H1 (cell line): Measurements from ENCODE around the gene CST4. TPM values are rescaled to one million over a fixed set of nuclear protein-coding genes. Genes with fewer than 3 reads are reported as not detected.
A peak's percentile ranks its signal among the peaks of the same experiment; 100 is the strongest.
"Not testable (repeated sequence)": the region's sequence is repeated elsewhere in the genome, so short reads cannot be mapped to it uniquely, and the experiment has no call there.

Experiments
- CTCF ChIA-PET: fragments of 300-600 bp; sonication (Branson Sonifier 250); formaldehyde crosslinking; loops from one replicate; lab custom pipeline; 2021; ENCODE audit not compliant: partially characterized antibody; lab: Charles Lee
- POLR2A ChIA-PET: fragments of 300-600 bp; sonication (Branson Sonifier 250); formaldehyde crosslinking; loops from one replicate; lab custom pipeline; 2021; ENCODE audit warnings: inconsistent platforms; ENCODE audit not compliant: partially characterized antibody; lab: Charles Lee
- DNase-seq, 2 experiments: peaks; one replicate each; pipeline versions ENCODE4 v3.0.0 to v3.0.0-alpha.2; 2010 to 2022; ENCODE audit warnings: low spot score in 2 of 2, low read depth in 1 of 2, mixed read lengths in 1 of 2
- FAIRE-seq: peaks from 2 replicates; lab custom pipeline; 2011; peaks lifted over from hg19 to GRCh38; lab: Jason Lieb, UNC
- H2AFZ ChIP-seq: 2 replicates; pipeline ENCODE4 v1.8.1; 2012; ENCODE audit warnings: low read length, inconsistent platforms
- H2AK5ac ChIP-seq: 2 replicates; pipeline ENCODE4 v1.6.1; 2013; ENCODE audit warnings: low read depth, low read length
- H2BK120ac ChIP-seq: replicated peaks from 2 replicates; pipeline ENCODE3; 2013; ENCODE audit warnings: low read depth, low read length, inconsistent platforms
- H2BK12ac ChIP-seq: 2 replicates; pipeline ENCODE4 v1.6.1; 2013; ENCODE audit warnings: low read depth, low read length
- H2BK15ac ChIP-seq: 2 replicates; pipeline ENCODE4 v1.6.1; 2013; ENCODE audit warnings: low read length
- H2BK20ac ChIP-seq: 2 replicates; pipeline ENCODE4 v1.6.1; 2013; ENCODE audit warnings: low read length
- H2BK5ac ChIP-seq: 2 replicates; pipeline ENCODE4 v1.6.1; 2013; ENCODE audit warnings: low read depth, low read length
- H3K14ac ChIP-seq: 2 replicates; pipeline ENCODE4 v1.6.1; 2013; ENCODE audit warnings: inconsistent platforms; ENCODE audit not compliant: insufficient read length
- H3K18ac ChIP-seq: 2 replicates; pipeline ENCODE4 v1.6.1; 2013; ENCODE audit warnings: low read length; ENCODE audit errors: extremely low read depth
- H3K23ac ChIP-seq: 2 replicates; pipeline ENCODE4 v1.6.1; 2013; ENCODE audit warnings: inconsistent platforms; ENCODE audit not compliant: insufficient read length
- H3K23me2 ChIP-seq: 2 replicates; pipeline ENCODE4 v1.6.1; 2013; ENCODE audit warnings: low read depth, low read length
- H3K27ac ChIP-seq: 2 replicates; pipeline ENCODE4 v1.6.1; 2011; ENCODE audit warnings: low read depth, low read length, inconsistent platforms
- H3K27me3 ChIP-seq, 4 experiments: replicated peaks in 1 of 4; 1 replicate in 1 of 4; 2 replicates in 3 of 4; pipeline versions ENCODE4 v1.6.1 to v1.8.1; 2011 to 2013; ENCODE audit warnings: low read length in 3 of 4, mild to moderate bottlenecking in 3 of 4, inconsistent platforms in 2 of 4, mixed read lengths in 2 of 4, moderate library complexity in 1 of 4; ENCODE audit not compliant: control insufficient read depth in 3 of 4, insufficient read depth in 3 of 4; ENCODE audit errors: extremely low read depth in 1 of 4
- H3K36me3 ChIP-seq, 4 experiments: 2 replicates each; pipeline versions ENCODE4 v1.6.1 to v1.8.1; 2011 to 2013; ENCODE audit warnings: mild to moderate bottlenecking in 4 of 4, low read length in 3 of 4, moderate library complexity in 2 of 4, control low read depth in 1 of 4, inconsistent platforms in 1 of 4; ENCODE audit not compliant: insufficient read depth in 4 of 4, control insufficient read depth in 2 of 4
- H3K4ac ChIP-seq: replicated peaks from 2 replicates; pipeline ENCODE3; 2013; ENCODE audit warnings: low read length, low read depth, mixed read lengths, inconsistent platforms; ENCODE audit not compliant: insufficient read length
- H3K4me1 ChIP-seq, 4 experiments: replicated peaks in 1 of 4; 1 replicate in 1 of 4; 2 replicates in 3 of 4; pipeline versions ENCODE4 v1.6.1 to v1.8.1; 2011 to 2013; ENCODE audit warnings: low read length in 3 of 4, inconsistent platforms in 2 of 4, mixed read lengths in 1 of 4; ENCODE audit not compliant: insufficient read depth in 4 of 4, control insufficient read depth in 3 of 4
- H3K4me2 ChIP-seq, 2 experiments: 2 replicates each; pipeline versions ENCODE4 v1.6.1 to v1.8.1; 2011 to 2013; ENCODE audit warnings: low read depth in 2 of 2, low read length in 2 of 2, control low read depth in 1 of 2, inconsistent platforms in 1 of 2, mild to moderate bottlenecking in 1 of 2; ENCODE audit not compliant: insufficient read depth in 1 of 2
- H3K4me3 ChIP-seq, 4 experiments: fragments of 200-600, 300-600 bp in 1 of 4; sonication (generic), shearing (Covaris generic), sonication (Bioruptor Twin) in 1 of 4; 2 replicates each; pipeline versions ENCODE4 v1.5.1 to v1.8.1; 2011 to 2016; ENCODE audit warnings: low read length in 4 of 4, low read depth in 3 of 4, control low read depth in 2 of 4, inconsistent platforms in 2 of 4, mild to moderate bottlenecking in 2 of 4, mixed read lengths in 1 of 4, moderate library complexity in 1 of 4; ENCODE audit not compliant: insufficient read depth in 2 of 4; ENCODE audit errors: extremely low read depth in 1 of 4
- H3K56ac ChIP-seq: replicated peaks from 2 replicates; pipeline ENCODE3; 2013; ENCODE audit warnings: low read depth, mild to moderate bottlenecking, mixed read lengths, low read length, inconsistent platforms; ENCODE audit not compliant: insufficient read length
- H3K79me1 ChIP-seq: 2 replicates; pipeline ENCODE4 v1.6.1; 2013; ENCODE audit warnings: low read depth, low read length, control low read depth
- H3K79me2 ChIP-seq, 2 experiments: 2 replicates each; pipeline versions ENCODE4 v1.6.1 to v1.8.1; 2012 to 2013; ENCODE audit warnings: low read length in 2 of 2, mild to moderate bottlenecking in 2 of 2, inconsistent platforms in 1 of 2; ENCODE audit not compliant: insufficient read depth in 2 of 2, control insufficient read depth in 1 of 2
- H3K9ac ChIP-seq, 4 experiments: replicated peaks in 1 of 4; 1 replicate in 1 of 4; 2 replicates in 3 of 4; pipeline versions ENCODE4 v1.6.1 to v1.8.1; 2011 to 2013; ENCODE audit warnings: low read depth in 3 of 4, low read length in 3 of 4, control low read depth in 2 of 4, mild to moderate bottlenecking in 2 of 4, moderate library complexity in 2 of 4, inconsistent platforms in 1 of 4; ENCODE audit errors: extremely low read depth in 1 of 4
- H3K9me3 ChIP-seq, 2 experiments: 2 replicates each; pipeline versions ENCODE4 v1.6.1 to v1.8.1; 2012 to 2013; ENCODE audit warnings: mild to moderate bottlenecking in 2 of 2, moderate library complexity in 2 of 2, control low read depth in 1 of 2, inconsistent platforms in 1 of 2, low read depth in 1 of 2, low read length in 1 of 2, mixed read lengths in 1 of 2; ENCODE audit not compliant: insufficient read depth in 2 of 2
- H4K20me1 ChIP-seq, 2 experiments: replicated peaks in 1 of 2; 2 replicates each; pipeline versions ENCODE3 to v1.8.1; 2011 to 2013; ENCODE audit warnings: inconsistent platforms in 2 of 2, low read length in 2 of 2, mild to moderate bottlenecking in 1 of 2; ENCODE audit not compliant: insufficient read depth in 2 of 2, control insufficient read depth in 1 of 2
- H4K5ac ChIP-seq: 2 replicates; pipeline ENCODE4 v1.6.1; 2013; ENCODE audit warnings: low read length, low read depth, mixed read lengths, inconsistent platforms; ENCODE audit not compliant: insufficient read length
- H4K8ac ChIP-seq: 2 replicates; pipeline ENCODE4 v1.8.0; 2013; ENCODE audit warnings: mild to moderate bottlenecking, moderate library complexity, low read length, inconsistent platforms; ENCODE audit not compliant: insufficient read depth; ENCODE audit errors: extremely low read depth
- H4K91ac ChIP-seq: replicated peaks from 2 replicates; pipeline ENCODE3; 2013; ENCODE audit warnings: low read length, mixed read lengths, inconsistent platforms; ENCODE audit not compliant: insufficient read length
- WGBS, 2 experiments: shearing (Covaris generic) in 1 of 2; methylation state at CpG; one replicate each; pipeline versions ENCODE4 v1.1.6 to v1.1.7; 2013 to 2015; ENCODE audit warnings: low lambda C conversion rate in 2 of 2, mixed read lengths in 2 of 2, inconsistent platforms in 1 of 2, low coverage in 1 of 2, missing lambda C conversion rate in 1 of 2; ENCODE audit not compliant: insufficient replicate concordance in 2 of 2, insufficient coverage in 1 of 2, insufficient read length in 1 of 2; ENCODE audit errors: extremely low coverage in 1 of 2, missing lambda C conversion rate in 1 of 2; 5-methylcytosine and 5-hydroxymethylcytosine counted together
- long read RNA-seq, 2 experiments: library from RNA in 1 of 2; library from capped mRNA in 1 of 2; stranded (forward); transcript quantifications; one replicate each; pipeline ENCODE4 v2.0.0, GENCODE V29; 2021; ENCODE audit warnings: inconsistent platforms in 1 of 2
- polyA minus RNA-seq, 3 experiments: library from RNA; depleted of rRNA, polyadenylated mRNA; stranded (reverse); fragments of >200 nt; gene quantifications; 1 replicate in 2 of 3; 2 replicates in 1 of 3; pipeline ENCODE4 v1.2.3, GENCODE V29; 2011
- polyA plus RNA-seq, 7 experiments: library from polyadenylated mRNA; depleted of rRNA in 3 of 7; stranded (reverse) in 5 of 7; unstranded in 2 of 7; fragments of >200 nt in 5 of 7; fragments of 200-250 nt in 2 of 7; gene quantifications; 1 replicate in 5 of 7; 2 replicates in 1 of 7; 4 replicates in 1 of 7; pipeline versions ENCODE4 v1.2.1 to v1.2.3, GENCODE V29; 2011 to 2013; ENCODE audit warnings: missing spikeins in 2 of 7, mixed read lengths in 2 of 7
- total RNA-seq: library from RNA; stranded (reverse); fragmentation: NEBNext Ultra II Directional; extraction: Animal tissue kit (Norgen Biotek cat#: 25700); gene quantifications from 2 replicates; pipeline ENCODE4 v1.2.1, GENCODE V29; 2021

Gene CST4
- not detected in 2 replicates for total RNA-seq
- not detected in 2 replicates for polyA plus RNA-seq (2011; rRNA removed)
- 0.12 TPM for polyA plus RNA-seq (2011; cell fraction: cytosol; rRNA removed)
- not detected for polyA plus RNA-seq (2011; cell fraction: nucleus; rRNA removed)
- 1.0 TPM in 1 of 4 replicates, not detected in the others for polyA plus RNA-seq (2012, experiment 1 of 2)
- polyA plus RNA-seq (2012, experiment 2 of 2) = 0.59 TPM
- polyA plus RNA-seq (2013, experiment 1 of 2) = not detected
- polyA plus RNA-seq (2013, experiment 2 of 2) = 0.18 TPM
- not detected in 2 replicates for polyA minus RNA-seq (2011; rRNA and poly(A)+ RNA removed)
- polyA minus RNA-seq (2011; cell fraction: cytosol; rRNA and poly(A)+ RNA removed) = not detected
- not detected for polyA minus RNA-seq (2011; cell fraction: nucleus; rRNA and poly(A)+ RNA removed)
- long read RNA-seq, experiment 1 = 0 reads
- long read RNA-seq, experiment 2 = 0 reads

DNA sequence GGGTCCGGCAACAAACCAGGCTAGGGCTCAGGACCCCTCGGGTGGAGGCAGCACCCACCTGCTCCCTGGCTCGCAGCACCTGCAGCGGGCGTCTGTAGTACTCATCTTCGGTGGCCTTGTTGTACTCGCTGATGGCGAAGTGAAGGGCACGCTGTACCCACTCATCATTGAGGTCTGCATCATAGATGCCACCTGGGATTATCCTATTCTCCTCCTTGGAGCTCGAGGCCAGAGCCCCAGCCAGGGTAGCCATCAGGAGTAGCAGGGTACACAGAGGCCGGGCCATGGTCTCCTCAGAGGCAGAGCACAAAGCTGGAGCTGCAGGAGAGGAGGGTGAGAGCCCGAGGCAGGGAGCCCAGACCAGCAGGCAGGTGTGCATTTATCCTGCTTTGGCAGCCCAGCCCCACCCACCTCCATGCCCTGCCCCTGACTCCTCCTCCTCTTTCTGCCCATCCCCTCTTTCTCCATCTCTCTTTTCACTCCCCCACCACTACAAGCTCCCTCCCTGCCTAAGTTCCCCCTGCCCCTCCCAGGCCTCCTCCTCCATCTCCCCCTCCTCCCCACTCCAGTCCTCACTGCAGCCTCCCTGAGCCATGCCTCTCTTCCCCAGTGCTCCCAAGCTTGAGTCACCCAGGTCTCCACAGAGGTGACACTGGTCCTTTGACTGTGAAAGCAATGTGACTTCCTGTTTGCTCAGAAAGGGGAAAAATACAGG, at the start of gene CST4:
CST4 (minus strand) TSS at position 355 of the 715 bp plus-strand sequence; CDS start at position 286, 69 bp downstream.
- H4K91ac ChIP-seq, H3K79me2 ChIP-seq, H4K8ac ChIP-seq, DNase-seq, H3K56ac ChIP-seq, H3K4me1 ChIP-seq, H2BK120ac ChIP-seq, H2AFZ ChIP-seq, H2BK20ac ChIP-seq, H3K4me3 ChIP-seq, H3K23me2 ChIP-seq, H3K27me3 ChIP-seq, H2BK5ac ChIP-seq, H3K9me3 ChIP-seq, H3K23ac ChIP-seq, POLR2A ChIA-PET, H3K27ac ChIP-seq, H4K20me1 ChIP-seq, H3K36me3 ChIP-seq, H3K79me1 ChIP-seq, H3K9ac ChIP-seq, H3K14ac ChIP-seq, FAIRE-seq, H3K4me2 ChIP-seq, H3K4ac ChIP-seq, H4K5ac ChIP-seq: not testable (repeated sequence)
- WGBS, 2 experiments = 87% methylated on average over 12 of the region's 12 CpGs; no CpG with 5 or more reads in 1 of the 2 experiments
- peak within 1 kb of the TSS; percentile 18; the same call in 1 of the 2 replicates for H2BK15ac ChIP-seq
- H2BK12ac ChIP-seq = peak within 1 kb of the TSS; percentile 80; the same call in 1 of the 2 replicates
- H2AK5ac ChIP-seq = peak within 1 kb of the TSS; percentile 53; the same call in 1 of the 2 replicates
- H3K18ac ChIP-seq = peak within 1 kb of the TSS; percentile 19; the same call in 1 of the 2 replicates
- CTCF ChIA-PET = interaction anchor here (0.7 to 1.8 kb wide), 5 partner anchors 10 to 39 kb away, joined by 3 to 5 read pairs (median 3); no protein-coding TSS in a partner anchor
